A549 (cell line): ENCODE data around the gene C1R. TPM values are rescaled to one million over a fixed set of nuclear protein-coding genes. Genes with fewer than 3 reads are reported as not detected.

Experiments
- ATAC-seq, 2 experiments: fragments of 200-7000 bp in 1 of 2; fragments of >200 bp in 1 of 2; cut with Nextera tagmentation in 1 of 2; cut with Tn5 transposase in 1 of 2; 3 replicates each; pipeline versions ENCODE4 v1.8.0 to v1.9.1; 2018 to 2020; ENCODE audit warnings: mild to moderate bottlenecking in 1 of 2, moderate library complexity in 1 of 2
- CTCF ChIA-PET: fragments of 300-600 bp; sonication (Branson Sonifier 250); formaldehyde crosslinking; extraction: SDS; loops from one replicate; lab custom pipeline; 2021; ENCODE audit warnings: antibody characterized with exemption, inconsistent platforms; lab: Yijun Ruan, JAX
- POLR2A ChIA-PET: fragments of 350-600 bp; formaldehyde crosslinking; extraction: SDS; loops from one replicate; lab custom pipeline; 2021; ENCODE audit warnings: antibody characterized with exemption, inconsistent platforms; lab: Yijun Ruan, JAX
- DNase-seq, 2 experiments: peaks; one replicate each; pipeline versions ENCODE4 v3.0.0 to v3.0.0-alpha.2; 2011 to 2016; ENCODE audit warnings: low read depth in 1 of 2, low spot score in 1 of 2
- FAIRE-seq: peaks from 2 replicates; lab custom pipeline; 2011; peaks lifted over from hg19 to GRCh38; lab: Jason Lieb, UNC
- H3K27ac ChIP-seq, 2 experiments: fragments of >200 bp; sonication (Bioruptor Twin); formaldehyde crosslinking; 3 replicates each; pipeline ENCODE4 v1.5.1; 2016 to 2017
- H3K4me1 ChIP-seq: fragments of >200 bp; sonication (Bioruptor Twin); formaldehyde crosslinking; 3 replicates; pipeline ENCODE4 v1.6.1; 2016
- H3K4me2 ChIP-seq: fragments of >200 bp; sonication (Bioruptor Twin); formaldehyde crosslinking; 3 replicates; pipeline ENCODE4 v1.6.1; 2016
- H3K4me3 ChIP-seq: fragments of >200 bp; sonication (Bioruptor Twin); formaldehyde crosslinking; 3 replicates; pipeline ENCODE4 v1.5.1; 2016
- H3K9me3 ChIP-seq: fragments of >200 bp; sonication (Bioruptor Twin); formaldehyde crosslinking; 3 replicates; pipeline ENCODE4 v1.6.1; 2016
- CEBPB ChIP-seq, 2 experiments: fragments of >200 bp in 1 of 2; sonication (Bioruptor Twin) in 1 of 2; formaldehyde crosslinking in 1 of 2; IDR thresholded peaks; 2 replicates each; pipeline ENCODE4 v1.6.1; 2012 to 2016
- FOSB ChIP-seq: fragments of 250-450 bp; sonication (Bioruptor Pico); IDR thresholded peaks from 2 replicates; pipeline ENCODE4 v1.5.0; 2020; ENCODE audit warnings: mild to moderate bottlenecking, moderate library complexity
- HEYL ChIP-seq: fragments of 250-450 bp; sonication (Bioruptor Pico); IDR thresholded peaks from 2 replicates; pipeline ENCODE4 v1.8.0; 2021; ENCODE audit warnings: mild to moderate bottlenecking, moderate library complexity
- HOXA7 ChIP-seq: fragments of 250-450 bp; sonication (Bioruptor Pico); IDR thresholded peaks from 2 replicates; pipeline ENCODE4 v1.5.0; 2020; ENCODE audit warnings: mild to moderate bottlenecking, moderate library complexity
- KDM1A ChIP-seq: fragments of 200-600 bp; sonication (generic); IDR thresholded peaks from 2 replicates; pipeline ENCODE4 v1.6.1; 2016; ENCODE audit warnings: low read depth, mild to moderate bottlenecking
- KDM5A ChIP-seq: fragments of 200-600 bp; sonication (generic); IDR thresholded peaks from 2 replicates; pipeline ENCODE4 v1.6.1; 2016; ENCODE audit warnings: antibody characterized with exemption, mild to moderate bottlenecking
- NFE2L2 ChIP-seq: fragments of 150-350 bp; conservative IDR thresholded peaks from 2 replicates; pipeline ENCODE4 v1.6.1; 2014; ENCODE audit warnings: low read length
- NPAS2 ChIP-seq: fragments of 250-450 bp; sonication (Bioruptor Pico); IDR thresholded peaks from 2 replicates; pipeline ENCODE4 v1.8.0; 2022; ENCODE audit warnings: mild to moderate bottlenecking, moderate library complexity, borderline replicate concordance
- POLR2AphosphoS2 ChIP-seq: conservative IDR thresholded peaks from 2 replicates; pipeline ENCODE4 v1.6.1; 2012; ENCODE audit warnings: low read length, improper control_type of control experiment, inconsistent platforms
- RCOR1 ChIP-seq: fragments of 150-350 bp; IDR thresholded peaks from 2 replicates; pipeline ENCODE4 v1.6.1; 2014; ENCODE audit warnings: antibody characterized with exemption, low read length, low read depth
- REST ChIP-seq: fragments of 200-600 bp; sonication (generic); IDR thresholded peaks from 2 replicates; pipeline ENCODE4 v1.6.1; 2016; ENCODE audit warnings: antibody characterized with exemption, mild to moderate bottlenecking, moderate library complexity
- RFX5 ChIP-seq: fragments of 450-650 bp; IDR thresholded peaks from 2 replicates; pipeline ENCODE4 v1.7.1; 2014; ENCODE audit warnings: antibody characterized with exemption, mild to moderate bottlenecking, moderate library complexity
- RNF2 ChIP-seq: fragments of 200-600 bp; sonication (generic); IDR thresholded peaks from 2 replicates; pipeline ENCODE4 v1.6.1; 2016; ENCODE audit warnings: low read depth, mild to moderate bottlenecking, antibody characterized with exemption, moderate library complexity, borderline replicate concordance
- SMC3 ChIP-seq: fragments of >200 bp; sonication (Bioruptor Twin); formaldehyde crosslinking; IDR thresholded peaks from 3 replicates; pipeline ENCODE4 v1.6.1; 2018; ENCODE audit warnings: inconsistent platforms
- TP53 ChIP-seq: fragments of 250-450 bp; sonication (Bioruptor Pico); IDR thresholded peaks from 2 replicates; pipeline ENCODE4 v1.5.0; 2021; ENCODE audit warnings: mild to moderate bottlenecking, moderate library complexity
- ZC3H11A ChIP-seq: fragments of 450-650 bp; IDR thresholded peaks from 2 replicates; pipeline ENCODE4 v1.6.1; 2014; ENCODE audit warnings: antibody characterized with exemption, mild to moderate bottlenecking
- ZFP36 ChIP-seq: fragments of 450-650 bp; IDR thresholded peaks from 2 replicates; pipeline ENCODE4 v1.6.1; 2014; ENCODE audit warnings: borderline replicate concordance; ENCODE audit not compliant: partially characterized antibody
- WGBS: methylation state at CpG from one replicate; pipeline ENCODE4 v1.1.6; 2017; ENCODE audit errors: missing lambda C conversion rate; 5-methylcytosine and 5-hydroxymethylcytosine counted together
- polyA plus RNA-seq, 4 experiments: library from polyadenylated mRNA; depleted of rRNA in 3 of 4; stranded (reverse); fragments of >200 nt; fragmentation: RNase III in 1 of 4; extraction: RNeasy Plus Mini Kit Qiagen cat#74134 plus additional on column Dnase treatment in 1 of 4; gene quantifications; 2 replicates in 3 of 4; 3 replicates in 1 of 4; pipeline ENCODE4 v1.2.3, GENCODE V29; 2011 to 2017
- TF ChIP-seq, protein P1 (sequence below): IDR thresholded peaks from 2 replicates; pipeline ENCODE4 v1.6.1; 2012
- TF ChIP-seq, protein P2 (sequence below): fragments of 250-450 bp; sonication (Bioruptor Pico); IDR thresholded peaks from 2 replicates; pipeline ENCODE4 v1.5.0; 2020; ENCODE audit warnings: low read depth, mild to moderate bottlenecking, moderate library complexity

C1R gene
- polyA plus RNA-seq, 2 of the 4 experiments (the other 2 are of a cell fraction), result 31.4 to 36.0 TPM

GRCh38 chr12:7103837-7104584 lies 11.8 kb upstream of the C1R start:
- H3K4me1 ChIP-seq, result peaks cover 18% of the 10 kb centered on the region
- no peak for DNase-seq
- ATAC-seq, result no peak
- WGBS, result 94% methylated on average over 14 of the region's 14 CpGs
- H3K4me3 ChIP-seq, result no peak overlapping the region
- FAIRE-seq, result no peak
- H3K4me2 ChIP-seq, result no peak overlapping the region
- POLR2A ChIA-PET, result interaction anchor here (0.8 kb wide), 1 partner anchor 161 kb away, joined by 3 read pairs; the partner anchor contains the start of genes C12orf57 and RNU7-1
- no peak for TF ChIP-seq NFE2L2
- TF ChIP-seq, all 56 proteins: peak for 0
- Histone ChIP-seq H3K9me3 (peaks cover 17% of the 10 kb centered on the region), H3K27ac (no peak overlapping the region)
- CTCF ChIA-PET, result interaction anchor here (0.9 to 1.9 kb wide), 5 partner anchors 9 to 159 kb away, joined by 3 to 15 read pairs (median 7); partner anchors contain the start of gene C1S

DNA sequence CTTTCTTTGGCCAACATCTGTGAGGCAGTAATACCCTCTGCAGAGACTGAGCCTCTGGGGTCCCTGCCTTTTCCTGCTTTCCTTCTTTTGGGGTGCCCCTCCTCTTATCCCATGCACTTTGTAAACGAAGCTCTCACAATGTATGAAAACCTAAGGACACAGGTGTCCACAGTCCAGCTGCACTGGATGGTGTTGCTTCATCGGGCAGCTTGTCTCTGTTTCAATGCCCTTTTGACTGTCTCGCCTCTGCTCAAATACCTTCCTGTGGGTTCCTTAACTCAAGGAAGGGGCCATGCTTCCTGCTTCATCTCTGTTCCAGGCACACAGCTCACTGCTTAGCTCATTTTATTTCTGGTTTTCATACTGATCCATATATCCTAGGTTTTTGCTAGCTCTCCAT lies 10.3 kb upstream of the C1R start:
- Histone ChIP-seq H3K9me3 (peaks cover 17% of the 10 kb centered on the region), H3K27ac (no peak overlapping the region), H3K4me1 (peaks cover 18% of the 10 kb centered on the region), H3K4me3 (no peak overlapping the region), H3K4me2 (no peak overlapping the region)
- CTCF ChIA-PET, result interaction anchor here (0.7 to 2.1 kb wide), 10 partner anchors 10 to 153 kb away, joined by 3 to 17 read pairs (median 3); partner anchors contain the start of genes C1R and LPCAT3
- ATAC-seq (no peak), DNase-seq (no peak), FAIRE-seq (no peak)
- POLR2A ChIA-PET, result no interaction called here
- 95% methylated on average over 3 of the region's 3 CpGs for WGBS
- TF ChIP-seq CEBPB (IDR thresholded peaks at IDR 0.05), result no peak
- no peak for TF ChIP-seq ZC3H11A
- TF ChIP-seq FOSB (CRISPR knock-in tag), result no peak
- TF ChIP-seq HEYL (CRISPR knock-in tag), result no peak
- TF ChIP-seq KDM1A, result no peak
- TF ChIP-seq POLR2AphosphoS2, result no peak
- no peak for TF ChIP-seq NPAS2 (CRISPR knock-in tag)

GRCh38 chr12:7101694-7102131 lies 9.5 kb upstream of the C1R start:
- no peak overlapping the region for H3K4me2 ChIP-seq
- TF ChIP-seq ZFP36 (no peak), SMC3 (no peak), KDM5A (no peak), RFX5 (no peak), HEYL (CRISPR knock-in tag) (no peak)
- TF ChIP-seq, protein P1, sequence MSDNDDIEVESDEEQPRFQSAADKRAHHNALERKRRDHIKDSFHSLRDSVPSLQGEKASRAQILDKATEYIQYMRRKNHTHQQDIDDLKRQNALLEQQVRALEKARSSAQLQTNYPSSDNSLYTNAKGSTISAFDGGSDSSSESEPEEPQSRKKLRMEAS, result no peak
- CTCF ChIA-PET, result interaction anchor here (0.5 to 2.1 kb wide), 7 partner anchors 9 to 152 kb away, joined by 3 to 17 read pairs (median 4); partner anchors contain the start of gene C1R
- H3K4me3 ChIP-seq, result no peak overlapping the region
- ATAC-seq (peak; percentile 37 to 46; a peak in 4 of 6 replicates), FAIRE-seq (no peak), DNase-seq (no peak)
- 0 out of 6 replicates have a peak overlapping the region, but pooled peaks of 1 of the 2 experiments have one; percentile 12 for H3K27ac ChIP-seq
- H3K4me1 ChIP-seq, result peaks cover 10% of the 10 kb centered on the region; the same call in 2 of the 3 replicates
- POLR2A ChIA-PET, result no interaction called here
- peaks cover 15% of the 10 kb centered on the region for H3K9me3 ChIP-seq
- 80% methylated on average over 10 of the region's 10 CpGs for WGBS

GRCh38 chr12:7101047-7101693 lies 8.9 kb upstream of the C1R start:
- H3K4me3 ChIP-seq, result no peak overlapping the region
- no peak for TF ChIP-seq RNF2
- TF ChIP-seq REST, result no peak
- TF ChIP-seq RCOR1, result no peak
- no peak for TF ChIP-seq CEBPB (IDR thresholded peaks at IDR 0.05)
- no peak for TF ChIP-seq KDM1A
- TF ChIP-seq, protein P2, sequence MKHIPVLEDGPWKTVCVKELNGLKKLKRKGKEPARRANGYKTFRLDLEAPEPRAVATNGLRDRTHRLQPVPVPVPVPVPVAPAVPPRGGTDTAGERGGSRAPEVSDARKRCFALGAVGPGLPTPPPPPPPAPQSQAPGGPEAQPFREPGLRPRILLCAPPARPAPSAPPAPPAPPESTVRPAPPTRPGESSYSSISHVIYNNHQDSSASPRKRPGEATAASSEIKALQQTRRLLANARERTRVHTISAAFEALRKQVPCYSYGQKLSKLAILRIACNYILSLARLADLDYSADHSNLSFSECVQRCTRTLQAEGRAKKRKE (CRISPR knock-in tag), result no peak
- TF ChIP-seq TP53 (CRISPR knock-in tag), result no peak
- TF ChIP-seq HOXA7 (CRISPR knock-in tag), result no peak
- FAIRE-seq (no peak), DNase-seq (no peak), ATAC-seq (no peak)
- ChIA-PET POLR2A (no interaction called here), CTCF (interaction anchor here (0.5 to 2.1 kb wide), 4 partner anchors 8 to 30 kb away, joined by 3 to 17 read pairs (median 8); partner anchors contain the start of genes C1R and C1RL)
- peaks cover 9% of the 10 kb centered on the region for H3K9me3 ChIP-seq
- H3K27ac ChIP-seq, result no peak overlapping the region
- H3K4me2 ChIP-seq, result no peak overlapping the region
- 80% methylated on average over 4 of the region's 4 CpGs for WGBS
- peaks cover 9% of the 10 kb centered on the region; the same call in 2 of the 3 replicates for H3K4me1 ChIP-seq
